ENCODE results near the gene SCGB1D2.

SCGB1D2 gene

GRCh38 chr11:62217191-62217748 lies 24.8 kb upstream of the SCGB1D2 start:
- 20% methylated on average over 1 of the region's 5 CpGs; no CpG with 5 or more reads in 1 of the 2 experiments for WGBS, 2 experiments (ENCODE audit: insufficient coverage in 2 of 2)
- Histone ChIP-seq H3K36me3 (ENCODE audit: control insufficient read depth, insufficient read depth, low read length) (no peaks in the 10 kb centered on the region), H3K9me3 (ENCODE audit: control insufficient read depth, low read length) (peaks cover 5% of the 10 kb centered on the region), H3K4me1 (ENCODE audit: control insufficient read depth, insufficient read depth, low read length, poor library complexity, severe bottlenecking) (no peaks in the 10 kb centered on the region), H3K4me3 (ENCODE audit: extremely low read depth, insufficient read depth, low read length, poor library complexity, severe bottlenecking) (no peak overlapping the region), H3K27ac (ENCODE audit: low read depth, low read length, severe bottlenecking) (no peak overlapping the region)

GRCh38 chr11:62221498-62221897 lies 20.5 kb upstream of the SCGB1D2 start:
- H3K27ac ChIP-seq (ENCODE audit: low read depth, low read length, severe bottlenecking) = no peak overlapping the region
- no peaks in the 10 kb centered on the region for H3K36me3 ChIP-seq (ENCODE audit: control insufficient read depth, insufficient read depth, low read length)
- WGBS, 2 experiments (ENCODE audit: insufficient coverage in 2 of 2) = 83 to 96% methylated on average over 2 to 3 of the region's 3 CpGs
- no peaks in the 10 kb centered on the region for H3K4me1 ChIP-seq (ENCODE audit: control insufficient read depth, insufficient read depth, low read length, poor library complexity, severe bottlenecking)
- no peak overlapping the region for H3K4me3 ChIP-seq (ENCODE audit: extremely low read depth, insufficient read depth, low read length, poor library complexity, severe bottlenecking)
- peaks cover 24% of the 10 kb centered on the region for H3K9me3 ChIP-seq (ENCODE audit: control insufficient read depth, low read length)

GRCh38 chr11:62223095-62223494 lies 18.9 kb upstream of the SCGB1D2 start:
- Histone ChIP-seq H3K9me3 (ENCODE audit: control insufficient read depth, low read length) (peaks cover 24% of the 10 kb centered on the region), H3K4me3 (ENCODE audit: extremely low read depth, insufficient read depth, low read length, poor library complexity, severe bottlenecking) (no peak overlapping the region), H3K27ac (ENCODE audit: low read depth, low read length, severe bottlenecking) (no peak overlapping the region), H3K36me3 (ENCODE audit: control insufficient read depth, insufficient read depth, low read length) (no peaks in the 10 kb centered on the region), H3K4me1 (ENCODE audit: control insufficient read depth, insufficient read depth, low read length, poor library complexity, severe bottlenecking) (no peaks in the 10 kb centered on the region)

- Histone ChIP-seq H3K9me3 (ENCODE audit: control insufficient read depth, low read length) (no peaks in the 10 kb centered on the region), H3K4me1 (ENCODE audit: control insufficient read depth, insufficient read depth, low read length, poor library complexity, severe bottlenecking) (no peaks in the 10 kb centered on the region)
These were observed 8.3 kb upstream of the SCGB1D2 start for GRCh38 chr11:62233730-62234129.

GRCh38 chr11:62236187-62236586 lies 5.9 kb upstream of the SCGB1D2 start:
- no peaks in the 10 kb centered on the region for H3K9me3 ChIP-seq (ENCODE audit: control insufficient read depth, low read length)
- no peaks in the 10 kb centered on the region for H3K4me1 ChIP-seq (ENCODE audit: control insufficient read depth, insufficient read depth, low read length, poor library complexity, severe bottlenecking)
- H3K36me3 ChIP-seq (ENCODE audit: control insufficient read depth, insufficient read depth, low read length) = no peaks in the 10 kb centered on the region
- H3K27ac ChIP-seq (ENCODE audit: low read depth, low read length, severe bottlenecking) = no peak overlapping the region
- no peak overlapping the region for H3K4me3 ChIP-seq (ENCODE audit: extremely low read depth, insufficient read depth, low read length, poor library complexity, severe bottlenecking)
- 60 to 100% methylated on average over 1 of the region's 2 CpGs for WGBS, 2 experiments (ENCODE audit: insufficient coverage in 2 of 2)

More at GRCh38 chr11:62233730-62234129, 8.3 kb upstream of the SCGB1D2 start:
- Histone ChIP-seq H3K27ac (ENCODE audit: low read depth, low read length, severe bottlenecking) (no peak overlapping the region), H3K36me3 (ENCODE audit: control insufficient read depth, insufficient read depth, low read length) (no peaks in the 10 kb centered on the region), H3K4me3 (ENCODE audit: extremely low read depth, insufficient read depth, low read length, poor library complexity, severe bottlenecking) (no peak overlapping the region)

GRCh38 chr11:62237499-62237898 lies 4.5 kb upstream of the SCGB1D2 start:
- H3K36me3 ChIP-seq (ENCODE audit: control insufficient read depth, insufficient read depth, low read length) = no peaks in the 10 kb centered on the region
- H3K4me3 ChIP-seq (ENCODE audit: extremely low read depth, insufficient read depth, low read length, poor library complexity, severe bottlenecking) = no peak overlapping the region
- WGBS, 2 experiments (ENCODE audit: insufficient coverage in 2 of 2) = 0% methylated on average over 1 of the region's 4 CpGs
- H3K4me1 ChIP-seq (ENCODE audit: control insufficient read depth, insufficient read depth, low read length, poor library complexity, severe bottlenecking) = no peaks in the 10 kb centered on the region
- H3K27ac ChIP-seq (ENCODE audit: low read depth, low read length, severe bottlenecking) = no peak overlapping the region
- no peaks in the 10 kb centered on the region for H3K9me3 ChIP-seq (ENCODE audit: control insufficient read depth, low read length)

GRCh38 chr11:62238151-62238550 lies 3.9 kb upstream of the SCGB1D2 start:
- no peak overlapping the region for H3K27ac ChIP-seq (ENCODE audit: low read depth, low read length, severe bottlenecking)

GRCh38 chr11:62241095-62241494 lies 944 bp upstream of the SCGB1D2 start:
- Histone ChIP-seq H3K27ac (ENCODE audit: low read depth, low read length, severe bottlenecking) (no peak overlapping the region), H3K4me1 (ENCODE audit: control insufficient read depth, insufficient read depth, low read length, poor library complexity, severe bottlenecking) (no peaks in the 10 kb centered on the region), H3K36me3 (ENCODE audit: control insufficient read depth, insufficient read depth, low read length) (no peaks in the 10 kb centered on the region), H3K9me3 (ENCODE audit: control insufficient read depth, low read length) (no peaks in the 10 kb centered on the region), H3K4me3 (ENCODE audit: extremely low read depth, insufficient read depth, low read length, poor library complexity, severe bottlenecking) (no peak overlapping the region)
- 83 to 86% methylated on average over 1 of the region's 3 CpGs for WGBS, 2 experiments (ENCODE audit: insufficient coverage in 2 of 2)

More at GRCh38 chr11:62238151-62238550, 3.9 kb upstream of the SCGB1D2 start:
- Histone ChIP-seq H3K4me1 (ENCODE audit: control insufficient read depth, insufficient read depth, low read length, poor library complexity, severe bottlenecking) (no peaks in the 10 kb centered on the region), H3K9me3 (ENCODE audit: control insufficient read depth, low read length) (no peaks in the 10 kb centered on the region), H3K36me3 (ENCODE audit: control insufficient read depth, insufficient read depth, low read length) (no peaks in the 10 kb centered on the region), H3K4me3 (ENCODE audit: extremely low read depth, insufficient read depth, low read length, poor library complexity, severe bottlenecking) (no peak overlapping the region)
- 80% methylated on average over 1 to 3 of the region's 4 CpGs for WGBS, 2 experiments (ENCODE audit: insufficient coverage in 2 of 2)

- 18 to 47% methylated on average over 4 of the region's 6 CpGs for WGBS, 2 experiments (ENCODE audit: insufficient coverage in 2 of 2)
- Histone ChIP-seq H3K4me3 (ENCODE audit: extremely low read depth, insufficient read depth, low read length, poor library complexity, severe bottlenecking) (no peak overlapping the region), H3K36me3 (ENCODE audit: control insufficient read depth, insufficient read depth, low read length) (no peaks in the 10 kb centered on the region), H3K27ac (ENCODE audit: low read depth, low read length, severe bottlenecking) (no peak overlapping the region), H3K9me3 (ENCODE audit: control insufficient read depth, low read length) (no peaks in the 10 kb centered on the region), H3K4me1 (ENCODE audit: control insufficient read depth, insufficient read depth, low read length, poor library complexity, severe bottlenecking) (no peaks in the 10 kb centered on the region)
These were observed 3.3 kb downstream of the SCGB1D2 start for GRCh38 chr11:62245271-62245753.

GRCh38 chr11:62251698-62252097 lies 9.7 kb downstream of the SCGB1D2 start:
- no peaks in the 10 kb centered on the region for H3K36me3 ChIP-seq (ENCODE audit: control insufficient read depth, insufficient read depth, low read length)
- H3K27ac ChIP-seq (ENCODE audit: low read depth, low read length, severe bottlenecking) = no peak overlapping the region
- WGBS, 2 experiments (ENCODE audit: insufficient coverage in 2 of 2) = 46 to 51% methylated on average over 3 to 4 of the region's 4 CpGs
- peaks cover 29% of the 10 kb centered on the region for H3K9me3 ChIP-seq (ENCODE audit: control insufficient read depth, low read length)
- H3K4me1 ChIP-seq (ENCODE audit: control insufficient read depth, insufficient read depth, low read length, poor library complexity, severe bottlenecking) = no peaks in the 10 kb centered on the region
- no peak overlapping the region for H3K4me3 ChIP-seq (ENCODE audit: extremely low read depth, insufficient read depth, low read length, poor library complexity, severe bottlenecking)

GRCh38 chr11:62253999-62254542 lies 12.0 kb downstream of the SCGB1D2 start:
- Histone ChIP-seq H3K9me3 (ENCODE audit: control insufficient read depth, low read length) (peaks cover 29% of the 10 kb centered on the region), H3K36me3 (ENCODE audit: control insufficient read depth, insufficient read depth, low read length) (no peaks in the 10 kb centered on the region), H3K4me1 (ENCODE audit: control insufficient read depth, insufficient read depth, low read length, poor library complexity, severe bottlenecking) (no peaks in the 10 kb centered on the region), H3K4me3 (ENCODE audit: extremely low read depth, insufficient read depth, low read length, poor library complexity, severe bottlenecking) (no peak overlapping the region), H3K27ac (ENCODE audit: low read depth, low read length, severe bottlenecking) (no peak overlapping the region)
- 67% methylated on average over 1 of the region's 3 CpGs; no CpG with 5 or more reads in 1 of the 2 experiments for WGBS, 2 experiments (ENCODE audit: insufficient coverage in 2 of 2)

Measured in mesodermal cell (in vitro differentiated cells).